ENCODE data around the gene TEX13D. TPM values are rescaled to one million over a fixed set of nuclear protein-coding genes. Genes with fewer than 3 reads are reported as not detected.

Gene TEX13D
- total RNA-seq, 1 donor from 2014 or later, result not detected

GRCh38 chrX:124346117-124346876 lies 13.8 kb downstream of the TEX13D start, which contains the start of gene SH2D1A:
Gene SH2D1A, plus strand, starts transcription at chrX:124346563. Its CDS starts 80 bp downstream, at chrX:124346643.
- intact Hi-C loops (cut with DNase I), result no loop called here
- no peaks in the 10 kb centered on the region for H3K4me1 ChIP-seq
- H3K27ac ChIP-seq, result no peak within 1 kb of the TSS
- no peaks in the 10 kb centered on the region for H3K27me3 ChIP-seq (ENCODE audit: low read depth)
- no peak for TF ChIP-seq CTCF (IDR thresholded peaks at IDR 0.05)
- peak within 1 kb of the TSS; percentile 23 for H3K4me3 ChIP-seq
- DNase-seq (no peak), ATAC-seq (no peak)
- no peaks in the 10 kb centered on the region for H3K9me3 ChIP-seq
- H3K36me3 ChIP-seq, result no peaks in the 10 kb centered on the region

- Histone ChIP-seq H3K27ac (no peak overlapping the region), H3K4me3 (peak overlapping the region; percentile 23), H3K9me3 (no peaks in the 10 kb centered on the region), H3K36me3 (no peaks in the 10 kb centered on the region), H3K27me3 (ENCODE audit: low read depth) (no peaks in the 10 kb centered on the region), H3K4me1 (no peaks in the 10 kb centered on the region)
- no peak for DNase-seq
- no peak for TF ChIP-seq CTCF (IDR thresholded peaks at IDR 0.05)
- intact Hi-C loops (cut with DNase I), result no loop called here
- no peak for ATAC-seq
Observed at GRCh38 chrX:124346877-124347241, 14.4 kb downstream of the TEX13D start.

- Histone ChIP-seq H3K36me3 (no peaks in the 10 kb centered on the region), H3K9me3 (no peaks in the 10 kb centered on the region), H3K27ac (no peak overlapping the region), H3K27me3 (ENCODE audit: low read depth) (no peaks in the 10 kb centered on the region), H3K4me1 (no peaks in the 10 kb centered on the region), H3K4me3 (peak overlapping the region; percentile 23)
- intact Hi-C loops (cut with DNase I), result no loop called here
- no peak for DNase-seq
- ATAC-seq, result no peak
- no peak for TF ChIP-seq CTCF (IDR thresholded peaks at IDR 0.05)
Observed at GRCh38 chrX:124347242-124347641, 14.8 kb downstream of the TEX13D start.

GRCh38 chrX:124348182-124348581 lies 15.7 kb downstream of the TEX13D start:
- intact Hi-C loops (cut with DNase I), result no loop called here
- no peak for ATAC-seq
- Histone ChIP-seq H3K4me1 (no peaks in the 10 kb centered on the region), H3K36me3 (no peaks in the 10 kb centered on the region), H3K9me3 (no peaks in the 10 kb centered on the region), H3K27ac (no peak overlapping the region), H3K27me3 (ENCODE audit: low read depth) (no peaks in the 10 kb centered on the region), H3K4me3 (no peak overlapping the region)
- no peak for TF ChIP-seq CTCF (IDR thresholded peaks at IDR 0.05)
- DNase-seq, result no peak

- no peaks in the 10 kb centered on the region for H3K36me3 ChIP-seq
- TF ChIP-seq CTCF (IDR thresholded peaks at IDR 0.05), result no peak
- no peak overlapping the region for H3K4me3 ChIP-seq
- DNase-seq (no peak), ATAC-seq (no peak)
- no peaks in the 10 kb centered on the region for H3K27me3 ChIP-seq (ENCODE audit: low read depth)
- intact Hi-C loops (cut with DNase I), result no loop called here
- no peaks in the 10 kb centered on the region for H3K9me3 ChIP-seq
- no peak overlapping the region for H3K27ac ChIP-seq
- no peaks in the 10 kb centered on the region for H3K4me1 ChIP-seq
Observed at GRCh38 chrX:124348885-124349453, 16.5 kb downstream of the TEX13D start.
